OCI-LY3 (cell line): ENCODE measurements around the gene CHD6.

Experiments
- H2AFZ ChIP-seq: fragments of 200-600, 300-600 bp; shearing (Covaris generic); 2 replicates; pipeline ENCODE4 v1.6.0; 2014; ENCODE audit warnings: antibody characterized with exemption, low read depth, low read length
- H3K27ac ChIP-seq: fragments of 200-600, 300-600 bp; sonication (generic); 2 replicates; pipeline ENCODE4 v1.5.1; 2014; ENCODE audit warnings: mild to moderate bottlenecking, low read length, moderate library complexity, mixed read lengths
- H3K27me3 ChIP-seq: fragments of 200-600, 300-600 bp; sonication (generic); 2 replicates; pipeline ENCODE4 v1.6.1; 2014; ENCODE audit warnings: low read depth, low read length, mixed read lengths
- H3K36me3 ChIP-seq: fragments of 200-600, 300-600 bp; sonication (generic); replicated peaks from 2 replicates; pipeline ENCODE3; 2014; ENCODE audit warnings: low read depth, low read length, mixed read lengths
- H3K4me1 ChIP-seq: fragments of 300-600, 200-600 bp; sonication (generic); 2 replicates; pipeline ENCODE4 v1.6.1; 2014; ENCODE audit warnings: low read length, mixed read lengths
- H3K4me2 ChIP-seq: fragments of 200-600, 300-600 bp; sonication (generic); 2 replicates; pipeline ENCODE4 v1.6.1; 2014; ENCODE audit warnings: low read length, mixed read lengths
- H3K4me3 ChIP-seq: fragments of 300-600, 200-600 bp; sonication (generic); 2 replicates; pipeline ENCODE4 v1.5.1; 2014; ENCODE audit warnings: antibody characterized with exemption, mild to moderate bottlenecking, low read length, moderate library complexity
- H3K79me2 ChIP-seq: fragments of 300-600, 200-600 bp; shearing (Covaris generic); 2 replicates; pipeline ENCODE4 v1.6.1; 2014; ENCODE audit warnings: mild to moderate bottlenecking, low read length, mixed read lengths
- H3K9ac ChIP-seq: fragments of 300-600, 200-600 bp; shearing (Covaris generic); 2 replicates; pipeline ENCODE4 v1.6.0; 2014; ENCODE audit warnings: mild to moderate bottlenecking, low read length, moderate library complexity
- H3K9me3 ChIP-seq: fragments of 200-600, 300-600 bp; shearing (Covaris generic); 2 replicates; pipeline ENCODE4 v1.6.1; 2014; ENCODE audit warnings: low read length, mixed read lengths; ENCODE audit not compliant: insufficient read depth
- H4K20me1 ChIP-seq: fragments of 200-600, 300-600 bp; sonication (generic); 2 replicates; pipeline ENCODE4 v1.6.1; 2016; ENCODE audit warnings: low read length, mixed read lengths; ENCODE audit not compliant: insufficient read depth
- CTCF ChIP-seq: fragments of 200-600, 300-600 bp; sonication (generic); IDR thresholded peaks from 2 replicates; pipeline ENCODE4 v1.5.1; 2014; ENCODE audit warnings: antibody characterized with exemption, low read length, low read depth
- EZH2phosphoT487 ChIP-seq: fragments of 200-600 bp; shearing (Covaris generic); IDR thresholded peaks from 2 replicates; pipeline ENCODE4 v1.6.1; 2018; ENCODE audit warnings: antibody characterized with exemption, mixed run types, low read depth

The CHD6 gene

GRCh38 chr20:41523857-41524256 lies 94.3 kb downstream of the CHD6 start:
- Histone ChIP-seq H3K27me3 (no peaks in the 10 kb centered on the region), H4K20me1 (peaks cover 29% of the 10 kb centered on the region; the same call in 1 of the 2 replicates), H3K27ac (no peak overlapping the region), H3K4me2 (no peak overlapping the region), H3K4me1 (peaks cover 8% of the 10 kb centered on the region), H3K9me3 (no peaks in the 10 kb centered on the region), H2AFZ (no peak overlapping the region), H3K4me3 (no peak overlapping the region), H3K79me2 (no peaks in the 10 kb centered on the region), H3K36me3 (peaks cover 10% of the 10 kb centered on the region), H3K9ac (no peak overlapping the region)
- no peak for TF ChIP-seq CTCF
- TF ChIP-seq EZH2phosphoT487, result no peak

GRCh38 chr20:41513829-41514228 lies 104.3 kb downstream of the CHD6 start:
- Histone ChIP-seq H3K4me2 (no peak overlapping the region), H2AFZ (no peak overlapping the region), H3K27ac (no peak overlapping the region), H3K27me3 (no peaks in the 10 kb centered on the region), H3K9me3 (no peaks in the 10 kb centered on the region), H4K20me1 (peaks cover 27% of the 10 kb centered on the region), H3K9ac (no peak overlapping the region), H3K4me1 (peaks cover 5% of the 10 kb centered on the region; the same call in 1 of the 2 replicates), H3K36me3 (peaks cover 41% of the 10 kb centered on the region), H3K79me2 (peaks cover 9% of the 10 kb centered on the region; the same call in 1 of the 2 replicates), H3K4me3 (no peak overlapping the region)
- TF ChIP-seq EZH2phosphoT487, result no peak

- TF ChIP-seq EZH2phosphoT487, result no peak
- no peak for TF ChIP-seq CTCF
- peaks cover 18% of the 10 kb centered on the region for H4K20me1 ChIP-seq
- H3K27me3 ChIP-seq, result no peaks in the 10 kb centered on the region
- H3K4me3 ChIP-seq, result no peak overlapping the region
- H3K27ac ChIP-seq, result no peak overlapping the region
- peaks cover 9% of the 10 kb centered on the region; the same call in 1 of the 2 replicates for H3K79me2 ChIP-seq
- no peak overlapping the region for H2AFZ ChIP-seq
- H3K36me3 ChIP-seq, result peaks cover 44% of the 10 kb centered on the region
- H3K4me2 ChIP-seq, result no peak overlapping the region
- H3K9ac ChIP-seq, result no peak overlapping the region
- no peaks in the 10 kb centered on the region for H3K9me3 ChIP-seq
- no peaks in the 10 kb centered on the region for H3K4me1 ChIP-seq
Observed at GRCh38 chr20:41512624-41513023, 105.6 kb downstream of the CHD6 start.

DNA sequence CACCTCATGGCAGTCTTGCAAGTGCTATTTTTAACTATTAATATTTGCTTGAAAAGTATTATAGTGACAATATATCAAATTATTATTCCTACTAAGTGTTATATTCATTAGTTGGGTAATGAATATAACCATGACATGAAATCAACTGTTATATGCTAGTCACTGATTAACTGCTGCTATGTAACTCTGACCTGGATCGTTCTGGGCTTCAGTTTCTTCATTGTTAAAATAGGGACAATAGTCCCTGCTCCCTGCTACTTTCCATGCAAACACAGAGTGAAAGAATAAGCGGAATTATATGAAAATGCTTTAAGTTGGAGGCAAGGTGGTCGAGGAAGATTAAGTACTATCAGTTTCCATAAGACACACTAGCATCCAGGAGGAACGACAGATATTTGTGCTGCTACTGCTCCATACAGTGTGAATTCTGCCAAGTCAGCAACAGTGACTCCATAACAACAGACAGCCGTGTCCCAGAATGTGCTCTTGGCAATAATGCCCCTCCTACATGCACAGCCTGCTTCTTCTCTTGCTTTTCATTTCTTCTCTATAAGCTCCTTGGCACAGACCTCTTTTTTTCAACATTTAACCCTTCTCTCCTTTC lies 107.2 kb downstream of the CHD6 start:
- Histone ChIP-seq H3K4me2 (no peak overlapping the region), H3K4me3 (no peak overlapping the region), H3K79me2 (no peaks in the 10 kb centered on the region), H3K36me3 (peaks cover 47% of the 10 kb centered on the region), H3K27ac (no peak overlapping the region), H2AFZ (no peak overlapping the region), H3K27me3 (no peaks in the 10 kb centered on the region), H3K4me1 (no peaks in the 10 kb centered on the region), H4K20me1 (peaks cover 9% of the 10 kb centered on the region), H3K9me3 (no peaks in the 10 kb centered on the region), H3K9ac (no peak overlapping the region)
- TF ChIP-seq EZH2phosphoT487, result no peak
- TF ChIP-seq CTCF, result no peak
